ENCODE measurements around the gene INPP4A.
A peak's percentile ranks its signal among the peaks of the same experiment; 100 is the strongest.
"Not testable (repeated sequence)": the region's sequence is repeated elsewhere in the genome, so short reads cannot be mapped to it uniquely, and the experiment has no call there.

INPP4A gene

DNA sequence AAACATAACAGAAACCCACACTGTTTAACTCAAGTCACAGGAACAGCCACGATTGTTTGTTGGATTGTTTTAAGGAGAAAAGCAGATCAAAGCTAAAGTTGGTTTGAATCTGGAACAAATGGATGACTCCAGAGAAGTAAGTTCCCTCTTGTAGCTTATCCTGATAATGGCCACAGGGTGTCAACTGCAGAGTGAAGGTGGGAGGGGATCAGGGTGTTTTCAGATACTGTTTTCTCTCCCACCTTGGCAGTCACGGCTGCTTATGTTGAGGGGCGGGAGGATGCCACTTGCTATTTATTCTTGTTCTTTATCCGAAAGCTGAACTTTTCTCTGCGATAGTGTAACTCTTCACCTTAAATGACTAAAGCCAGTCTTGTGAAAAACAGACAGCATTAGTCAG, 36.5 kb upstream of the INPP4A start:
- TF ChIP-seq, protein P1, sequence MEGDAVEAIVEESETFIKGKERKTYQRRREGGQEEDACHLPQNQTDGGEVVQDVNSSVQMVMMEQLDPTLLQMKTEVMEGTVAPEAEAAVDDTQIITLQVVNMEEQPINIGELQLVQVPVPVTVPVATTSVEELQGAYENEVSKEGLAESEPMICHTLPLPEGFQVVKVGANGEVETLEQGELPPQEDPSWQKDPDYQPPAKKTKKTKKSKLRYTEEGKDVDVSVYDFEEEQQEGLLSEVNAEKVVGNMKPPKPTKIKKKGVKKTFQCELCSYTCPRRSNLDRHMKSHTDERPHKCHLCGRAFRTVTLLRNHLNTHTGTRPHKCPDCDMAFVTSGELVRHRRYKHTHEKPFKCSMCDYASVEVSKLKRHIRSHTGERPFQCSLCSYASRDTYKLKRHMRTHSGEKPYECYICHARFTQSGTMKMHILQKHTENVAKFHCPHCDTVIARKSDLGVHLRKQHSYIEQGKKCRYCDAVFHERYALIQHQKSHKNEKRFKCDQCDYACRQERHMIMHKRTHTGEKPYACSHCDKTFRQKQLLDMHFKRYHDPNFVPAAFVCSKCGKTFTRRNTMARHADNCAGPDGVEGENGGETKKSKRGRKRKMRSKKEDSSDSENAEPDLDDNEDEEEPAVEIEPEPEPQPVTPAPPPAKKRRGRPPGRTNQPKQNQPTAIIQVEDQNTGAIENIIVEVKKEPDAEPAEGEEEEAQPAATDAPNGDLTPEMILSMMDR (IDR thresholded peaks at IDR 0.05; ENCODE audit: low read depth, low read length), result no peak

DNA sequence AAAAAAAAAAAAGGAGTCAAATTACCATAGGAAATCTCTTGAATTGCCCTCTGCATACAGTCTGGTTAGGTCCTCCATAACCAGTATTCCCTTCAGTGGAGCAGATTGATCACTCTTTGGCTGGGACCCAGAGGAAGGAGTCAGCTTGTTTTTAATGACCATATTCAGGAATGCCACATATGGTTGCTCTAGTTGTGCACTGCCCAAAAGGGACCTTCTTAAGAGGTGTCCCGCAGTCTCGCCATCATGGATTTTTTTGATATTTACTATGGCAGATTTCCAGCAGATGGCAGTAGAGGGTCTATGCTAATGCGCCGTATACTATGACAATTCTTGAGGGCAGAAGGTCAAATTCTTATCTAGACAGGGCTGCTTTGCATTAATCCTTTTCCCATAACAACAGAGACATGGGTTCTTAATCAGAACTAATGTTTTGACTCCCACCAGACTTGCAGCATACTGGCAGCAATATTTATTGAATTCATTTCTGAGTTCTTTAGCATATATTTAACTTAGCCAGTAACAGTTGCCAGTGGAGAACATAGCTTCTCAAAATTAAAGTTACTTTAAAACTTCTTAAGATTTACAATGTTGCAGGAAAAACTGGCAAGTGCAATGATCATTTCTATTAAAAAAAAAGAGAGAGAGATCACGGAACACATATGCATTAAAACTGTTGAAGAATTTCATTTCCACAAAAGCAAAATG, 31.8 kb upstream of the INPP4A start:
- TF ChIP-seq, protein P1 (IDR thresholded peaks at IDR 0.05; ENCODE audit: low read depth, low read length), result peak; percentile 67
- DNase-seq (ENCODE audit: extremely low read depth, low read depth), result no peak

More for the DNA sequence above, 36.5 kb upstream of the INPP4A start:
- no peak for DNase-seq (ENCODE audit: extremely low read depth, low read depth)

DNA sequence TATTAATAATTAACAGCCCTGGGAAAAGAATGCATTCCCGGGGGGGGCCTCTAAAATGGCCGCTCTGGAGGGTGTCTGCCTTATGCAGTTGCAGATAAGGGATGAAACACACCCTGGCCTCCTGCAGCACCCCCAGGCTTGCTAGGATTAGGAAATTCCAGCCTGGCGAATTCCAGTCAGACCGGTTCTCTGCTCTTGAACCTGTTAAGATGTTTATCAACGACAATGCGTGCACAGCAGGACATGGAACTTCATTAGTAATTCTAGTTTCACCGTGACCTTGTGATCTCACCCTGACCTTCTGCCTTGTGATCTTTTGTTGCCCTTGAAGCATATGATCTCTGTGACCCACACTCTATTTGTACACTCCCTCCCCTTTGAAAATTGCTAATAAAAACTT, 30.4 kb upstream of the INPP4A start:
- not testable (repeated sequence) for DNase-seq (ENCODE audit: extremely low read depth, low read depth)

DNA sequence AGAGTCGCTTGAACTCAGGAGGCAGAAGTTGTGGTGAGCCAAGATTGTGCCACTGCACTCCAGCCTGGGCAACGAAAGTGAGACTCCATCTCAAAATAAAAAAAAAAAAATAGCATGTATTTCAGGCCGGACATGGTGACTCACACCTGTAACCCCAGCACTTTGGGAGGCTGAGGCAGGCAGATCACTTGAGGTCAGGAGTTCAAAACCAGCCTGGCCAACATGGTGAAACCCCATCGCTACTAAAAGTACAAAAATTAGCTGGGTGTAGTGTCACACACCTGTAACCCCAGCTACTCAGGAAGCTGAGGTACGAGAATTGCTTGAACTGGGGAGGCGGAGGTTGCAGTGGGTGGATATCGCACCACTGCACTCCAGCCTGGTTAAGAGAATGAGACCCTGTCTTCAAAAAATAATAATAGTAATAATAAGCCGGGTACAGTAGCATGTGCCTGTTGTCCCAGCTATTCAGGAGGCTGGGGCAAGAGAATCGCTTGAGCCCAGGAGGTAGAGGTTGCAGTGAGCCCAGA, 28.9 kb upstream of the INPP4A start:
- DNase-seq (ENCODE audit: extremely low read depth, low read depth), result not testable (repeated sequence)

DNA sequence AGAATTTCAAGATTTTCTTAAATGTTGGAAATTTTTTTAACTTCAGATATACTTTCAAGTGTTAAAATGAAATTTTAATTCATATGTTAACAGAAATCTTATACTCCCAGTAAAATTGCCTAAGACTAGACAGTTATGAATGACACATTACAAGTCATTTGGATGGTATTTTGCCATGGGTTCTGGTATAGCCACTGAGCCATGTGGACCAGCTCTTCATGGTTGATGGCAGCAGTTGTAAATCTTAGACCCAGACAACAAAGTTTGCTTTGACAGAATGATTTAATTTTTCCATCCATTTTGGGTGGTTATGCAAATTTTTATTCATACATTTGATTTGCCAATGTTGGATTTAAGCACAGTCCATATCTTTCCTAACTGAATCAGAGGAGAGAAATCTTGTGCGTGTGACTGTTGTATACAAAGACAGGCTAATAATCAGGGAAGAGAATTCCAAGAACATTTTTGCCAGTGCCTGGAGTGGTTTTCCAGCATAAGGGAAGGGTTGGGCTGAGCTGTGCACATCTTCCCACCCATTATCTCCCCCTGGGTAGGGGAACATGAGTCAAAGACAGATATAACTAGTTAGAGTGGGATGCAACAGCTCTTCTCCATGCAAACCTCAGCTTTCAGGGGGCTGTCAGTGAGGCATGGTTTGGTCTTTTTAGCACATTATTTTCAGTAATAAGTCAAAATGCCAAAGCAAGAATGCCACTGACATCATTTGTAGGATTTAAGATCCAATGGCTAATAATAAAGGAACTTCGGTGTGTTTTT, 28.1 kb upstream of the INPP4A start:
- no peak for DNase-seq (ENCODE audit: extremely low read depth, low read depth)

DNA sequence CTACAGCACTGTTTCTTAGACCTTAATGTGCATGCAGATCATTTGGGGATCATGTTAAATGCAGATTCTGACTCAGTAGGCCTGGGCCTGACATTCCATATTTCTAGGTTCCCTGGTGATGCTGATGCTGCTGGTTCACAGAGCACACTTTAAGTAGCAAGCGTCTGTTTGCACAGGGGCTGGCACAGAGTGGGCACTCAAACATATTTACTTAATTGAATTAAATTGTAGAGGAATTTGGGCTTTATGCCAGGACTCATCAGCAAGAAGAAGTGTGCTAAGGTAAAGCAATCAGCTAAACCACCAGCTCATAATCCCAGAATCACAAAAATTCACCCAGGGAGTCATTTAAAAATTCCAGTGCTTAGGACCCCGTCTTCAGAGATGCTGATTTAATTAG, 25.1 kb upstream of the INPP4A start:
- TF ChIP-seq, protein P1 (IDR thresholded peaks at IDR 0.05; ENCODE audit: low read depth, low read length), result no peak
- DNase-seq (ENCODE audit: extremely low read depth, low read depth), result no peak

More for the DNA sequence above, 28.1 kb upstream of the INPP4A start:
- TF ChIP-seq, protein P1 (IDR thresholded peaks at IDR 0.05; ENCODE audit: low read depth, low read length), result no peak

DNA sequence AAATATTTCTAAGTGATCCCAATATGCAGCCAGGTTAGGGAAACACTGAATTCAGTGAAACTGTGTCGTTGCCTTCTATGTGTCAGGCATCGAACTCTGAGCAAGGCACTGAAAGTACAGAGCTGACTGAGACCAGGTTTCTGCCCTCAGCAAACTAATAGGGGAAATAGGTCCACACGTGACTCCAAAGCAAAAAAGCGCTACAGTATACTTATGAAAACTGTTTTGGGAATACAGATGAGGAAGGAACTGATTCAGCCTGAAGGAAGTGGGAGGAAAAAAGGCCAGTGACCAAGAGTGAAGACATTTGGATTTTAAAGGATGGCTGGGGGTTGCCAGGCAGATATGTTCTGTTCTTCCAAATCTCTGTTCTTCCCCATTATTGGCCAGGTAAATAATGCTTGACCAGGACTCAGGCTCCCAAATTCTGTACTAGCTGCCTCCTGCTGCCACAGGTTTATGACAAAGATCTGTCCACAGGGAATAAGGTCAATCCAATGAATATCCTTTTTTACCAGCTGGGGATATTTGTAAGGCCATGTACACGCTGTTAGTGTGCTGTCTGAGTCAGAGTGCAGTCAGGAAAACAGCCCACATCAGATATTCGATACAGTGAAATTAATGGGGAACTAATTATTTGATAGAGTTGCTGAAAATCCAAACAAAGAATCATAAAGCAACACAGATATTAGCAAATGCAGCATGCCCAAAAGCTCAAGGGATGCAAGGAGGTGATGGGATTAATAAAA, 24.5 kb upstream of the INPP4A start:
- DNase-seq (ENCODE audit: extremely low read depth, low read depth), result no peak
- TF ChIP-seq, protein P1 (IDR thresholded peaks at IDR 0.05; ENCODE audit: low read depth, low read length), result no peak

DNA sequence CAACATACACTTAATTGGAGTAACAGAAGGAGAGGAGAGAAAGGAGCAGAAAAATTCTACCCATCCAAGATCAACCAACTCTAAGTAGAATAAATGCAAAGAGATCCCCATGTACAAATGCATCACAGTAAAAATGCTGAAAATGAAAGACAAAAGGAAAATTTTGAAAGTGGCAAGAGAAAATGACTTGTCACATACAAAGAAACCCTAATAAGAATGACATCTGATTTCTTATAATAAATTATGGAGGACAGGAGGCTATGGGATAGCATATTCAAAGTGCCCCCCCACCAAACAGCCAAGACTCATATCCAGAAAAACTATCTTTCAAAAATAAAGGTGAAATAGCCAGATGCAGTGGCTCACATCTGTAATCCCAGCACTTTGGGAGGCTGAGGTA, 22.2 kb upstream of the INPP4A start:
- TF ChIP-seq, protein P1 (IDR thresholded peaks at IDR 0.05; ENCODE audit: low read depth, low read length), result no peak

More for the DNA sequence above, 22.2 kb upstream of the INPP4A start:
- no peak for DNase-seq (ENCODE audit: extremely low read depth, low read depth)

All from AG09319 (cell line).